ENCODE results near the gene ATXN1.

ATXN1 gene

DNA sequence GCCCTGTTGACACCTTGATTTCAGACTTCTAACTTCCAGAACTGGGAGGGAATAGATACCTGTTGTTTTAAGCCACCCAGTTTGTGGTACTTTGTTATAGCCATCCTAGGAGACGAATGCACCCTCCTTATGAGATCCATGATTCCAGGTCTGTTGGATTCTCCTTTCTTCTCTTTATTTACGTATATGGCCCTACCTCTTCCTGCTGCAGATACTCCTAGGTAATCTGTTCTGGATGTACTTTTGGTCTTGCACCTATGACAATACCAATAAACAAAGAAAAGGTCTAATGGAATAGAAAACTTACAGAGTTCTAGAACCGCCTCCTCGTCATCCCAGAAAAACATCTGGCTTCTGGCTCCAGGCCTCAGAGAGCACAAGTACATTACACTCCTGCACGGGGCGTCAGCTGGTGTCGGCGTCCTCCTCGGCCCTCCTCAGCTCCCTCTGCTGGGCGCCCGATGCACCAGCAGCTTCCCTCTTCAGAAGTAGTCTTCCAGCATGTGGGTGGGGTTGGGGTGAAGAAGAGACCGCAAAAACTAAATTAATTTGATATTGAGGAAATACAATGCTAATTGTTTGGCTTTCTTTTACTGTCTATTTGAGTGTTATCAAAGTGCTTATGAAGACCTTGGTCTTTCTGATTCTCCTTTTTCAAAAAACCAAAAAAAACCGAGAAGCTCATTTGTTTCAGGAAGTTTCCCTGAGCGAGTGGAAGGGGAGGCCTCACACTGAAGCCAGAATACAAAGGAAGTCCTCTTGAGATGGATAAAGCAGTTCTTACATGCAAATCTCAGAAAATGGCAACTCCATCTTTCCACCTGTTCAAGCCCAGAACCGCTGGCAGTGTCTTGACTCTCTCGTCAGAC is 9.7 kb upstream of the ATXN1 start:
- TF ChIP-seq, protein P1, sequence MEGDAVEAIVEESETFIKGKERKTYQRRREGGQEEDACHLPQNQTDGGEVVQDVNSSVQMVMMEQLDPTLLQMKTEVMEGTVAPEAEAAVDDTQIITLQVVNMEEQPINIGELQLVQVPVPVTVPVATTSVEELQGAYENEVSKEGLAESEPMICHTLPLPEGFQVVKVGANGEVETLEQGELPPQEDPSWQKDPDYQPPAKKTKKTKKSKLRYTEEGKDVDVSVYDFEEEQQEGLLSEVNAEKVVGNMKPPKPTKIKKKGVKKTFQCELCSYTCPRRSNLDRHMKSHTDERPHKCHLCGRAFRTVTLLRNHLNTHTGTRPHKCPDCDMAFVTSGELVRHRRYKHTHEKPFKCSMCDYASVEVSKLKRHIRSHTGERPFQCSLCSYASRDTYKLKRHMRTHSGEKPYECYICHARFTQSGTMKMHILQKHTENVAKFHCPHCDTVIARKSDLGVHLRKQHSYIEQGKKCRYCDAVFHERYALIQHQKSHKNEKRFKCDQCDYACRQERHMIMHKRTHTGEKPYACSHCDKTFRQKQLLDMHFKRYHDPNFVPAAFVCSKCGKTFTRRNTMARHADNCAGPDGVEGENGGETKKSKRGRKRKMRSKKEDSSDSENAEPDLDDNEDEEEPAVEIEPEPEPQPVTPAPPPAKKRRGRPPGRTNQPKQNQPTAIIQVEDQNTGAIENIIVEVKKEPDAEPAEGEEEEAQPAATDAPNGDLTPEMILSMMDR (IDR thresholded peaks at IDR 0.05; ENCODE audit: insufficient read depth, low read length, poor library complexity, severe bottlenecking) = peak; percentile 99
- DNase-seq (ENCODE audit: extremely low read depth, insufficient read length) = peak; percentile 75
- Histone ChIP-seq H3K4me3 (replicated peaks; ENCODE audit: low read depth, low read length) (no peak overlapping the region), H3K27me3 (replicated peaks; ENCODE audit: control insufficient read depth, insufficient read depth, low read length) (no peaks in the 10 kb centered on the region), H3K36me3 (ENCODE audit: control insufficient read depth, insufficient read depth, low read length) (no peaks in the 10 kb centered on the region)

DNA sequence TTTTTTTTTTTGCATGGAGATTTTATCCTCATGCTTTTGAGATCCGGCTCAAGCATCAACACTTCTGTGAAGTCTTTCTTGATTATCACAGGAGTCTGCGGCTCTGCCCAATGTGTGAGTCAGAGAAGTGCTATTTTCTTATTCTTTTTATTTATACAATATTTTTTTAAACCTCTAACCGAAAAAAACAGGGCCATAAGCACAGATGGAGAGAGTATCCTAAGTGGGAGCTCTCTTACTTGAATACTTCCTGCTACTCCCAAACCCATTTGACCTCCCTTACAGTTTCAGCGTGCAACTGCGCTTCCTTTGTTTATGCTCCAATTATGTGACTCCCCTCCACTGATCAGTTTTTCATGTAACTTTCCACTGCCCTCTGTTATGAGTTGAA is 8.7 kb upstream of the ATXN1 start:
- DNase-seq (ENCODE audit: extremely low read depth, insufficient read length) = no peak
- H3K27me3 ChIP-seq (replicated peaks; ENCODE audit: control insufficient read depth, insufficient read depth, low read length) = no peaks in the 10 kb centered on the region
- no peak overlapping the region for H3K4me3 ChIP-seq (replicated peaks; ENCODE audit: low read depth, low read length)
- H3K36me3 ChIP-seq (ENCODE audit: control insufficient read depth, insufficient read depth, low read length) = no peaks in the 10 kb centered on the region
- TF ChIP-seq, protein P1 (IDR thresholded peaks at IDR 0.05; ENCODE audit: insufficient read depth, low read length, poor library complexity, severe bottlenecking) = no peak

DNA sequence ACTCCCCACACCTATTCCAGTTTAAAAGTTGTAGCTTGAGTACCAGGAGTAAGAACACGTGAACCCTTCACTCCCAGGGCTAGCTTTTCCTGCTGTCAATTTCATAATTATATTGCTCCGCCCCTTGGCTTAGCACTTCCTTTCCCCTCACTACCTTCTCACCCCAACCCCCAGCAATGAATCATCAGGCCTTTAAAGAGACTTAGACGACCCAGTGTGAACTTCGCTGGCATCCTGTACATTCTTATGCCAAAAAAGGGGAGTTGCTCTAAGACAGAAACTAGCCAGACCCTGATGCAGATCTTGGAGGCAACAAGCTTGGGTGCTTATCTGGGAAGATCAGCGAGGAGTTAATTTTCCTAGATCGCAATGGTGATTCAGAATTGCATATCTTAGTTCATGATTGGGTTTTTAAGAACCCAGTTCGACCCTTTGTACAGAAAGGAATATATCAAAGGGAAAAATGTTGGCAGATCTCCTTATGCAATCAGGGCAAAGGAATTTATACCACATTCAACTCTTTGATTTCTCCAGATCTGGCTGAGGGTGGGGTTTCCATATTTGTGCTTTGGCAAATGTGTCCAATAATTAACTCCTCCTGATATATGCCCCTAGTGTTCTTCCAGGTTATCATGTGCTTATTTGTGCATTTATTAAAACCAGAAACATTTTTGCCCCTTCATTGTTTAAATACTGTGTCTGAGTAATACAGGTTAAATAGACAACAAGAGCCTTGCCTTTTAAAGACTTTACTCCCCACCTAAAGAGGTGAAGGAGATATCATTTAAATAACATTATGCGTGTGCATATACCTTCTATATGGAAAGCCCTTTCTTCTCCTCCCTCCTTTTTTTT is 8.1 kb upstream of the ATXN1 start:
- TF ChIP-seq, protein P1 (IDR thresholded peaks at IDR 0.05; ENCODE audit: insufficient read depth, low read length, poor library complexity, severe bottlenecking) = no peak
- no peaks in the 10 kb centered on the region for H3K36me3 ChIP-seq (ENCODE audit: control insufficient read depth, insufficient read depth, low read length)
- H3K27me3 ChIP-seq (replicated peaks; ENCODE audit: control insufficient read depth, insufficient read depth, low read length) = no peaks in the 10 kb centered on the region
- no peak overlapping the region for H3K4me3 ChIP-seq (replicated peaks; ENCODE audit: low read depth, low read length)
- DNase-seq (ENCODE audit: extremely low read depth, insufficient read length) = peak; percentile 18

DNA sequence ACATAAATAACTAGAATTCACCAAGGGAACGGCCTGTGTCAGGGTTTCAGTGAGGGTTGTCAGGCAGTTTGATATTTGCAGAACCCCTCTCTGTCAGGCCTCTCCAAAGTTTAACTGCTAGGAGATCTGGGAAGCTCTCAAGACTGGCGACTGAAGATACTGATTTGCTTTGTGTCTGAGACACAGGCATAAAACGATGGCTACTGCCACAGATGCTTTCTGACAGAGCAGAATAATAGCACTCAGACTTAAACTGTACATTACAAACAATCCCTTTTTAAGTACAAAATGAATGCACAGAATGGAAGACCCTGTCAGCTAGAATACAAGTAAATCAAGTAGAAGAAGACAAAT is 7.2 kb upstream of the ATXN1 start:
- Histone ChIP-seq H3K4me3 (replicated peaks; ENCODE audit: low read depth, low read length) (no peak overlapping the region), H3K27me3 (replicated peaks; ENCODE audit: control insufficient read depth, insufficient read depth, low read length) (no peaks in the 10 kb centered on the region), H3K36me3 (ENCODE audit: control insufficient read depth, insufficient read depth, low read length) (no peaks in the 10 kb centered on the region)
- TF ChIP-seq, protein P1 (IDR thresholded peaks at IDR 0.05; ENCODE audit: insufficient read depth, low read length, poor library complexity, severe bottlenecking) = no peak
- DNase-seq (ENCODE audit: extremely low read depth, insufficient read length) = no peak

DNA sequence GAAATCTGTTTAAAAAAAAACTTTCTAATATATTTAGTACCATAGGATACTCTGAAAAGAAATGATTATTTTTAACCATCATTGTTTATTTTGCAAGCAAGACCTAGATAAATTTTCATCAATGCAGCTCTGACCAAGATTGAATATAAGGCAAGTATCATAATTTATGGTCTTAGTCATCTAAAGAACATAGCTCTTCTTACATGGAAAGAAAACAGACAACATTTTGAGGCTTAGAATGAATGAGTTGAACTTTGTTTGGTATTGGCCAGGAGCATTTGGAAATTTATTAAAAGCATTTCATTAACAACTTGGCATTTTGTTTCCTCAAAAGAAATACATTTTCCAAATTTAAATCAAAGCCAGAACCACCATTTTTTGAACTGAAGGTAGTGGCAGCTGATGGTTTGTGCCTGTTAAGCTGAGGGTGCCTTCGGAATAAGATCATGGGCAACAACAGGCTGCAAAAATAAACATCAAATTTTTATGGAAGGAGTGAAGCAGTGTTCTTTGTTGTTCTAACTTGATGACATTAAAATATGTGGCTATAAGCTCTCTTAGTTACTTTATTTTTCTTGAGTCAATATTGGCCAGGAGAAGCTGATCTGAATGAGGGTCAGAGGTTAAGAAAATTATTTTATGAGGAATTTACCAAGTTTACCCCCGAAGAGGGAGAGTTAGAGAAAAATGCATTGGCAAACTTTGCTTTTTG is 6.7 kb upstream of the ATXN1 start:
- no peaks in the 10 kb centered on the region for H3K27me3 ChIP-seq (replicated peaks; ENCODE audit: control insufficient read depth, insufficient read depth, low read length)
- H3K4me3 ChIP-seq (replicated peaks; ENCODE audit: low read depth, low read length) = no peak overlapping the region
- DNase-seq (ENCODE audit: extremely low read depth, insufficient read length) = no peak
- TF ChIP-seq, protein P1 (IDR thresholded peaks at IDR 0.05; ENCODE audit: insufficient read depth, low read length, poor library complexity, severe bottlenecking) = no peak
- no peaks in the 10 kb centered on the region for H3K36me3 ChIP-seq (ENCODE audit: control insufficient read depth, insufficient read depth, low read length)
